ENCODE data around the gene ADCYAP1.
"Not testable (repeated sequence)": the region's sequence is repeated elsewhere in the genome, so short reads cannot be mapped to it uniquely, and the experiment has no call there.

Gene ADCYAP1

DNA sequence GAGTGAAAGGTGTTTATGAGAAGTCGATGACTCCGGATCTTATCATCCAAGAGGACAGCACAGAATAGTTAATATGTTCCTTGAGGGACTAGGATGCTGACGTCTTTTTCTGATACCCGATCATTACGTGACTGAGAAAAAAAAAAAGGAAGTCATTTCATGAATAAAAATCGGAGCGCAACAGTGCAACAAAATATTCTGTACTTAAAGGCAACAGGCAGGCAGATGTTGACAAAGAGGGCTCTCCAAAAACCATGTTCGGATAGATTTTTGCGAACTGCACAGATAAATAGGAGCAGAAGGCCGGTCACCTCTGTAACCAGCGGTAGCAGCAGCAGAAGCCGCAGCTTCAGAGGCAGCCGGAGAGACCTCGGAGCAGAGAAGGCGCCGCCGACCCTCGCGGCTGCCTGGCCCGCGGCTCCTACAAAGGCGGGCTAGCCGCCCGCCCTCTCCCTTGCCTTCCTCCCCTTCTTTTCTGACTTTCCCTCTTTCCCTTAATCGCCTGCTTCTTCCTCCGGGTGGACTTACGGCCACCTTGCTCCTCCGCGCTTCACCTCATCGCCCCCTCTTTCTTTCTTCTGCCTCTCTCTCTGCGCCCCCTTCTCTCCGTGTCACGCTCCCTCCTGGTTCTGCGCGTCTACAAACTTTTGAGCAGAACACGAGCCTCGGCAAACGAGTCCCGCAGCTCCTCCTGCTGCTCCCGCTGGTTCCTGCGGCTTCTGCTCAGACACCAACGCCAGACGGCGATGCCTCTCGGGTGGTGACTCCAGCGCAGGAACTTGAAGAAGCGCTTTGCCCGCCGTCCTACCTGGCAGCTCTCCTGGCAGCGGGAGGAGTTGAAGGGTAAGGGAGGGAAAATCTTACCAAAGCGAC lies at the start of gene ADCYAP1:
Gene ADCYAP1, plus strand, starts transcription at position 654 of the 873 bp plus-strand sequence. CDS start 516 bp downstream, outside the sequence.
- no peak for DNase-seq

GRCh38 chr18:857986-858385 lies 46.7 kb upstream of the ADCYAP1 start:
- DNase-seq = no peak

DNA sequence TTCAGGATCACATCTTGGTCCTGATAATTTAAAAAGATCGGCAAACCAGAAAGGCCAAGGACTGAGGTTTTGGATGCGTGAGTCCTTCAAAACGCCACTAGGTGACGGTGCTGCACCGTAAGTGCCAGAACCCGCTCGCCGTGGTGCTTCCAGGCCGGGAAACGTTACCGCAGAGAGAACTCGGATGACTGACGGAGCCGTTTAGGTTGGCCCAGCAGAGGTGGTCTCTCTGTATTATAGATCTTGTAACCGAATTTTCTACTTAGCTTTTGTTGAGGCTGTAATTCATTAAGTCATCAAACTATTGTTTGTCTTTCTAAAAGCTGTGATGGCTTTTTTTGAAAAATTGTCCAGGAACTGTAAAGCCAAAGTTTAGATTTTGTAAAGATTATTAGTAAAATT lies 39.8 kb upstream of the ADCYAP1 start:
- peak; percentile 74 for DNase-seq

GRCh38 chr18:867257-867656 lies 37.4 kb upstream of the ADCYAP1 start:
- DNase-seq = no peak

GRCh38 chr18:873426-873825 lies 31.2 kb upstream of the ADCYAP1 start:
- not testable (repeated sequence) for DNase-seq

DNA sequence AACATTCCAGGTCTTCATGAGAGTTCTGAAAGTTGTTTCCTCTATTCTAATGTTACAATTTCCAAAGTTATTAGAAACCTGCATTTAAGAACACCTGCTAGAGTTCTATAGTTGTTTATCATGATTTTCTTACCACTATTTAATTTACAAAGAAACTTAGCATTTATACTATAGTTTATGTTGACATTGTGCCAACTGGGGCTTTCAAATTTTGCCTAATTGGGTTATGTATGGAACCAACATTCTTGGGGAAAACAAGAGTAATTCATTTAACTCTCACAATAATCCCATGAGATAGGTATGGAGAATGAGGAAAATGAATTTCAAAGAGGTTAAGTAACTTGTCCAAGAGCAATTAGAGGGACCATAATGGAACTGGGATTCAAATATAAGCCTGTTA lies 28.8 kb upstream of the ADCYAP1 start:
- DNase-seq = no peak

DNA sequence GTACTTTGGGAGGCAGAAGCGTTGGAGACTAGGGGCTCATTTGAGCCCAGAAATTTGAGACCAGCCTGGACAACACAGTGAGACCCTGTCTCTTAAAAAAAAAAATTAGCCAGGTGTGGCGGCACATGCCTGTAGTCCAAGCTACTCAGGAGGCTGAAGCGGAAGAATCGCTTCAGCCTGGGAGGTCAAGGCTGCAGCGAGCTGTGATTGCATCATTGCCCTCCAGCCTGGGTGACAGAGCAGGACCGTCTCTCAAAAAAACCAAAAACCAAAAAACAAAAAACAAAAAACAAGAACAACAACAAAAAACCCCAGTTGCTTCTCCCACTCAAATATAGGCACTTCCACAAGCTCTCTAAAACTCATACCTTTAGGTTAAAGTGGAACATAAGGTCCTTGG lies 27.4 kb upstream of the ADCYAP1 start:
- DNase-seq = no peak

- no peak for DNase-seq
Observed at GRCh38 chr18:886076-886475, 18.6 kb upstream of the ADCYAP1 start.

DNA sequence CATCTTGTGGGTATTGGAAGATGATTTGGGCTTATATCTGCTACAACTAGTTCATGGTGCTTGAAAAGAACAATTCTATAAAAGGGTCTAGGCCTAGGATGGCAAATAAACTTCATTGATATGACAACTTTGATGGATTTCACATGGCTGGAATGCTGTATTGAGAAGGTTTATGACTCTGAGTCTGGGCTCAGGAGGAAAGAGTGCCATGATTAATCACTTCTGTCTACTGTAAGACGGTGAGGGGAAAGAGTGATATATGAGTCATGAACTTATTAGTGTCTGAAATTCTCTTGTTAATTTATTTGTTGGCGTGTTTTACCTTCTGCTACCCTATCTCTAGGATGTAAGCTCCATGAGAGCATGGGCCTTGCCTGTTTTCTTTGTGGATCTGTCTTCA lies 17.0 kb upstream of the ADCYAP1 start:
- no peak for DNase-seq

GRCh38 chr18:892316-892715 lies 12.4 kb upstream of the ADCYAP1 start:
- no peak for DNase-seq

GRCh38 chr18:896315-896714 lies 8.4 kb upstream of the ADCYAP1 start:
- no peak for DNase-seq

DNA sequence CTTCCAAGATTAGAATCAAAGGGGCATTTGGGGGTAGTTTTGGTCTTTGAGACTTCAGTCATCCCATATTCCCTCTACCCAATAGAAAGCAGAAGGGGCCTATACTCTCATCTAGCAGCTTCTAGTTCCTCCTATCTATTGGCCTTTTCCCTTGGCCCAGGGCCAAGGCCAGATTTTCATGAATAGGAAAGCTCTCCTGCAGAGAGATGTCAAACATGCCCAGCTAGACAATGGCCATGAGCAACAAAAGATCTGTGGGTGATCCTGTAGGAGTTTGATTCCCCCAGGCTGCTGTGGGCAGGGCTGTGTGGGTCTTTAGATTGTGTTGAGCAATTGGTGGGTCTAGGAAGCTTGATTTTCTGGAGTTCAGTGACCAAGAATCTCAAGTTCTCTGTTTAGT lies 2.9 kb upstream of the ADCYAP1 start:
- no peak for DNase-seq

DNA sequence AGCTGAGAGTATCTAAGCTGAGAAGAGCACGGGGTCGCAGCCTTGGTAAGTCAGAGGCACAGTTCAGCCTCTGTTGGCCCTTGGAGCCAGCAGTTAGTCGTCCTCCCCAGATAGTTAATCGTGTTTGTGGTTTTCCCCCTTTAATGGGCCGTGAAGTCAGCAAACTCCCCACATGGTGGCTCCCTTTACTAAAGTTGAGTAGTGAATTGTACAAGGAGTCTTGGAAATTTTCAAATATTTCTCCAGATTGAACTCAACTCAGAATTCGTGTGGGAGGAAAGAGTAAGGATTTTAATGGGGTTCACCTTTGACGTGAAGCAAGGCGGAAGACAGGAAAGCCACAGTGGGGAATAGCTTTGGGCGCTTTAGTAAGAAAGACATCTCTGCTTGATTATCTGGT lies 2.4 kb upstream of the ADCYAP1 start:
- DNase-seq = no peak

GRCh38 chr18:903701-904100 lies 970 bp upstream of the ADCYAP1 start:
- peak; percentile 71 for DNase-seq

DNA sequence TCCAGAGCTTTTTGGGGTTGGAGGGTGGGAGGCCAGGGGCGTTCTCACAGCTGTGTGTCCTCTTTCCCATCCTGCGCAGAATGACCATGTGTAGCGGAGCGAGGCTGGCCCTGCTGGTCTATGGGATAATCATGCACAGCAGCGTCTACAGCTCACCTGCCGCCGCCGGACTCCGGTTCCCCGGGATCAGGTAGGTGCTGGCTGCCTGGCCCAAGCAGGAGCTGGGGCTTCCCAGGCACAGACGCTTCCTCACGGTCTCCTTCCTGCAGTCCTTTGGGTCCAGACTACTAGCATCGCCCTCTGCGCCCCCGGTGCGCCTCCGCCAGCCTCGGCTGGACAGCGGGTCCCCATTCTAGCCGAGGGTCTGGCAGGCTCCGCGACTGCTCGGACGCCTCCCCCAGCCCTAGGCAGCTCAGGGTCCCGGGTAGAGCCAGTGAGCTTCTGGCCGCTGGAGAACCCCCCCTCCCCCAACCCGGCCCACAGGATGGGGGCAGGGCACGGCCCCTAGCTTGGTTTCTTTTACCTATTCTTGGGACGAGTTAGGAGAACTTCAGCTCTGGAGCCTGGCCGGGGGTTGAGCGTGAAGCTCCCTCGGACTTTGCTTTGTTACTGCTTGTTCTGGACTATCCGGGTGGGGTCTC lies 756 bp downstream of the ADCYAP1 start:
- DNase-seq = no peak

- no peak for DNase-seq
Observed at GRCh38 chr18:905948-906415, 1.3 kb downstream of the ADCYAP1 start.

DNA sequence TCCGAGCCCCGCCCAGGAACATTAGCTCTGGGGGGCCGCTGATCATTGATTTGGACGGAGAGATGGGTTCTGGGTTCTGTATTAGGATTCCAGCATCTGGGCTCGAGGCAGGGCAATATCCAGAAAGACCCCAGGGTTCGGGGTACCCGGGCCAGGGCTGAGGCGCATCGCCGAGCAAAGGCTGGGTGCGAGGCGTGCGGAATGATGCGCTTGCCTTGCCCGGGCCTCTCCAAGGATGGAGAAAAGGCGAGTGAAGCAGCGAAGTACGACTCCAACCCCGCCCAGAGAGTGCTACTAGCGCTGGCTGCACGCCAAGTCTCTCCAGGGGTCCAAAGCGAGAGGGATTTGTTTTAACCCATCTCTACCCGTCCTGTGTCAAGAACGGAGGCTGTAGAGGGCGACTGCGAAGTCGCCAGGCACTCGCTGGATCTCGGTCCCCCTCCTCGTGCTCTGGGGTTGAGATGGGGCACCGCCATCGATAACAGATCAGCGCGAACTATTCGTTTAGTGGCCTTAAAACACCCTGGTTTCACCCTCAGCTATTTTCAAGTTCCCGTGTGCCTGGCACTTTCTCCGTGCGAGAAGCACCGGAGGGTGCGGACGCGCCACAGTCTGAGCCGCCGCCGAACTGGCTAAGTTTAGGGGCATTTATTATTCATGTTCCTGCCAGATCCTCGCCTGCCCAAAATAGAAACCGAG lies 1.9 kb downstream of the ADCYAP1 start:
- no peak for DNase-seq

GRCh38 chr18:907115-907884 lies 2.6 kb downstream of the ADCYAP1 start:
- no peak for DNase-seq

DNA sequence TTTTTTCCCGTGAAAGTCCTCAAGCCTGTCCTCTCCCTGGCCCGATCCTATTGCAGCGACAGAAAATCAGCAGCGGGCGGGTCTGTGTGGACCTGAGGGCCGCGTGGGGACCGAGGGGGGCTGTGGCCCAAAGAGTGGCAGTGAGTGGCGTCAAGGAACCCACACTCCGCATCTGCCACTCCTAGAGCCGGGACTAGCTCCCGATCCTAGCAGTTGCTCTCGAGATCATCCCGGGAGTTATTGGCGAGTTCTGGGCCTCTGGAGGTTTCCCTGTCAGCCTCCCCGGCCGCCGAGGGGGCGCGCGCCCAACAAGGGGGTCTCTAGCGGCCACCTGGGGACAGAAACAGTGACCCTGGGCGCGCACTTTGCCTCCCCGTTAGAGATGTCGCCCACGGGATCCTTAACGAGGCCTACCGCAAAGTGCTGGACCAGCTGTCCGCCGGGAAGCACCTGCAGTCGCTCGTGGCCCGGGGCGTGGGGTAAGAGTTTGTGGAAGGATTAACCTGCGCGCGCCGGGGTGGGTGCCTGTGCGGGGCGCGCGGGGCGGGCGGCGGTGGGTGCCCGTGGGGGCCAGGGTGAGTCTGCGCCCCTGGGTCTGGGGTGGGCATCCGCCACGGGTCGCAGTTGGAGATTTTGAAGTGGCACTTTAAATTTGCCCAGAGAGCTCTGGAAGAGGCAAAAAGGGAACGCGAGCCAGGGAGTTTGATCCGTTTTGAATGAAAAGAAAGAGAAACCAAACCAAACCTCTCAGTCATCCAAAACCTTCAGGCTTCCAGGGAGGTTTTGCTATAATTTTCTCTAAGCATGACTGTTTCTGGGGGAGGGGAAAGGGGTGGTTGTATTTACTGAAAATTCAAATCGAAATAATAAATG lies 3.5 kb downstream of the ADCYAP1 start:
- no peak for DNase-seq

DNA sequence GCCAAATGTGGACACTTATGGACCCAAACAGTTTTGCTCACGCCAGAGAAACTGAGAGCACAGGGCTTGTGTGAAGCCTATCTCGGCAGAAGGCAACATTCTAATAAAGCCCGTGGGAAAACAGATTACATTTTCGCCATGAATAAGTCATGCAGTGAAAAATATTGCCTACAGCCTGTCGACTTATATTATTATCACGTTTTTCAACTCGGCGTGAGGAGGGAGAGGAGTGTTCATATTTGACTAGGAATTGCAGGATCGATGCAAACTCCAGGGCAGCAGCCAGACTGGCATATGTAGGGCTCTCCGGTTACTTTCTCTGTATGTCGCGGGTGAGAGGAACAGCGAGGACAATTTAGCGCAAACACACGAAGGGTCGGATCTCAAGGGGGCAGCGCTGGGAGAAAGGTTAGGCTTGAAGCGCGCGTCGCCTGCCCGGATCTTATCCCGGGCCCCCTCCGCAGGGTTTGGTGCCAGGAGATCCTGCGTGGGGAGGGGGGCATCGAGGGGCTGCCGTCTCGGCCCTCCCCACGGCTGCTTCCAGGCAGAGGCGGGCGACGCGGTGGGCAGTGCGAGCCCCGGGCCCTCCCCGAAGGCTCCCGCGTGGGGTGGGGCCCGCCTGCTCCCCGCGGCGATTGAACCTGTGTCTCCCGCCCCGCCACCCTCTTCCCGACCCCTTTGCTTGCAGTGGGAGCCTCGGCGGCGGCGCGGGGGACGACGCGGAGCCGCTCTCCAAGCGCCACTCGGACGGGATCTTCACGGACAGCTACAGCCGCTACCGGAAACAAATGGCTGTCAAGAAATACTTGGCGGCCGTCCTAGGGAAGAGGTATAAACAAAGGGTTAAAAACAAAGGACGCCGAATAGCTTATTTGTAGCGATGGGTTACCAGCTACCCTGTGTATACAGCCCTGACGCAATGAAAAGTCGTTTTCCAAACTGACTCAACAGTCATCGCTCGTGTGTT lies 4.4 kb downstream of the ADCYAP1 start:
- no peak for DNase-seq

- DNase-seq = no peak
Observed at GRCh38 chr18:910247-910646, 5.6 kb downstream of the ADCYAP1 start.
